Measurements from ENCODE around the gene TNNI2.
"Not testable (repeated sequence)": the region's sequence is repeated elsewhere in the genome, so short reads cannot be mapped to it uniquely, and the experiment has no call there.

The TNNI2 gene

DNA sequence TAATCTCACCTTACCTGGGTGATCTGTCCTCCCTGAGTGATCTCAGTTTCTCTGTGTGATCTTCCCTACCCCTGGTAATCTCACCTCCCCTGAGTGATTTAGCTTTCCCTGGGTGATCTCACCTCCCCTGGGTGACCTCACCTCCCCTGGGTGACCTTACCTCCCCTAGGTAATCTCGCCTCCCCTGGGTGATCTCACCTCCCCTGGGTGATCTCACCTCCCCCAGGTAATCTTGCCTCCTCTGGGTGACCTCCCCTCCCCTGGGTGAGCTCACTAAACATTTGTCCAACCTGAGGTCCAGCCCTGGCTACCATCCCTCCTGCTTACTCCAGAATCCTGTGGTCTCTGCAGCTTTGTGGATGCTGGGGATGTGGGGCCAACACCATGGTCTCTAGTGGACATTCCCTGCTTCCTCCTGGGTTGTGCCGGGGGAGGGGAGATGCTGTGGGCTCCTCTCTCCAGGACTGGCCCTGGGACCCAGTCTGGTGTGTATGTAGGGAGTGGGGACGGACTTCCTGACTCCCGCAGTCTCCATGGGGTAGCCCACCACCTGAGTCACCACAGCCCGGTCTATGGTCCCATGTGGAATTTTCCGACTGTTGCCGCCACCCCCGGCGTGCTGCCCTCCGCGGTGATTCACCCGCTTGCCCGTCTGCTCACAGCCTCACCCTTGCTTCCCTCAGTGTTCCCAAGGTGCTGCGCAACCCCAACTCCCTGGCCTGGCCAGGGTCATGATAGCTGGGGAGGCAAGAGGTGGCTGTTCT is 24.0 kb downstream of the TNNI2 start:
- peak; percentile 8 for DNase-seq (ENCODE audit: low read depth)

DNA sequence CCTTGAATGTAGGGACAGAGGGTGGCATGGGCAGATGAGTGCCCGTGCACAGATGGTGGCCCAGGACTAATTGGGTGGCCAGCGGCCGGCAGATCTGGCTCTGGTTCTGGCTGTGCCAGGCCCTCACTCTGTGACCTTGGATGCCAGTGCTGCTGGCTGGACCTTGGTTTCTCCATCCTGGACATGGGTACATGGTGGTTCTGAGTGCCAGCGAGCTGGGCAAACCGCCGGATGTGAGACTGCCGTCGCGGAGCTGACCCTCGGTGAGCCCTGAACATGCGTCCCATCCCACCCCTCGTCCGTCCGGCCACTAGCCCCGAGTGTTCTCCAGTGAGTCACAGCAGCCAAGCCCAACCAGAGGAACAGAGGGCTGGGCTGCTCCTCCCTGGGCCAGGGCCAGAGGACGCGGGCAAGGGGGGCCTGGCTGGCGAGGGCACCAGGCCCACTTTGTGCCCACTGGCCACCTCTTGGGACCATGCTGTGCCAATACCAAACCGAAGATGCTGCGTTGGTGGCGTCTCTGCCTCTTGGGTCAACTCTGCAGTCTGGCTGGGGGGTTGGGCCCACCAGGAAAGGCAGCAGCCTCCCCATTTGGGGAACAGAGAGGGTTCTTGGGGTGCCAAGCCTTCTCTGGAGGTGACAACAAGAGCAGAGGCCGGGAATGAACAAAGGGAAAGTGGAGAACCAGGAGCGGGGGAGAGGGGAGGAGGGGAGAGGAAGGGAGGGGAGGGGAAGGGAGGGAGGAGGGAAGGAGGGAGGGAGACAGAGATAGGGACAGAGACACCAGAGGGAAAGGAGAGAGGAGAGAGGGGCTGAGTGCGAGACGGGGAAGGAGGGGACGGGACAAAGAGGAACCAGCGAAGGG is 24.8 kb downstream of the TNNI2 start:
- DNase-seq (ENCODE audit: low read depth), result peak; percentile 38

DNA sequence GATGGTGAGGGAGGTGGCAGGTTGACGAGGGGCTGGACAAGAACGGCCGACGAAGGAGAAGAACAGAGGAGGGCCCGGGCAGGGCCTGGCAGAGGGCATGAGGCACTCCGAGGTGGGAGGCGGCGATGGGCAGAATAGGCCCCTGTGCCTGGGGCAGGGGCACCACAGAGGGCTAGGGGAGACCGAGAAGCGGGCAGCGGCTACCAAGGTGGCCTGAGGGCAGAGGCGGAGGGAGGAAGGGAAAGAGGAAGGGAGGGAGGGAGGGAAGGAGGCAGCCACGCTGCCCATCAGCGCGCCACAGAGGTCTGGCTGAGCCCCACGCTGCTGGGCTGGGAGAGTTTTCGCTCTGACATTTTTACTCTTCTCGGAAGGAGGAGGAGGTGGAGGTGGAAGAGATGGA is 25.4 kb downstream of the TNNI2 start:
- DNase-seq (ENCODE audit: low read depth), result no peak

DNA sequence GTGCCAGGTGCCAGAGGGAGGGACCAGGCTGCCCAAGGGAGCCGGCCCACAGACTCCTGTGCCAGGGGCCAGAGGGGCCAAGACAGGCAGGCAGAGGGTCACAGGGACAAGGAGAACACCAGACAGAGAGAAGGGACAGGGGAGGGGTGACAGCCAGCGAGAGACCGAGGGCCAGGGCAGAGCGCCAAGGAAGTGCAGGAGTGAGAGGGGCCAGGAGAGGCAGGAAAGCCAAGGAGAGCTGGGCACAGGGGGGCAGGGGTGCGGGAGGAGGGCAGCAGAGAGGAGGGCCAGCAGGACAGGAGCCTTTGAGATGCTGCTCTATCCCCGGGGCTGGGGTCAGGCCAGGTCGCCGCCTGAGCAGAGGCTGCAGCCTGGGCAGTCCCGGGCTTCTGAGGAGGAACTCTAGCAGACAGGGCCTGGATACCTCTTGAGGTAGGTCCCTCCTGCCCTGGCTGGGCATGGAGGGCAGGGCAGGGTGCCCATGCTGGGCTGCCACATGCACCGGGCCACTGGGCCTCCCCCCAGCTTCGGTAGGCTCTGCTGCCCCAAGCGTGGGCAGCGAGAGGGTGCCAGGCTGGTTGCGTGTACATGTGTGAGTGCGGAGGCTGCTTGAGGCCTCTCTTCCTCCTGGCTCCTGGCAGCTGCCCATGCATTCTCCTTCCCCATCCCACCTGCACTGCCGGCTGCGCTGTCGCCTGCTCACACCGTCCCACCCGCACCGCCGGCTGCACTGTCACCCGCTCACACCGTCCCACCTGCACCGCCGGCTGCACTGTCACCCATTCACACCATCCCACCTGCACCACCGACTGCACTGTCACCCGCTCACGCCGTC is 26.3 kb downstream of the TNNI2 start:
- no peak for DNase-seq (ENCODE audit: low read depth)

DNA sequence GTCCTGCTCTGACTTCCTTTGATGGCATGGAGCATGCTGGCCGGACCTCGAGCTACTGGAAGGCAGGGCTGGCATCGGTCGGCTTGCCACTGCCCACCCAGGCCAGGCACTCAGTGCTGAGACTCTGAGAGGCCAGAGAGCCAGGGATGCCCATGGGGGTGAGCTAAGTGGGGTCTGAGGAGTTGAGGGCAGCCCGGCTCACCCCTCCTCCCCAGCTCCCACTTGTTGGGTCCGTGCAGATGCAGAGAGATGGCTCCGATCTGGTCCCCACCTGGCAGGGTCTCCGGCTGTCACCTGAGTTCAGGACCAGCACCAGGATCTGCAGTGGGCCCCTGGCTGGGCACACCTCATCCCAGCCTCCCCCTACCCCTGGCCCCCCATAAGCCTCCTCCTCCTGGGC is 27.4 kb downstream of the TNNI2 start:
- no peak for DNase-seq (ENCODE audit: low read depth)

DNA sequence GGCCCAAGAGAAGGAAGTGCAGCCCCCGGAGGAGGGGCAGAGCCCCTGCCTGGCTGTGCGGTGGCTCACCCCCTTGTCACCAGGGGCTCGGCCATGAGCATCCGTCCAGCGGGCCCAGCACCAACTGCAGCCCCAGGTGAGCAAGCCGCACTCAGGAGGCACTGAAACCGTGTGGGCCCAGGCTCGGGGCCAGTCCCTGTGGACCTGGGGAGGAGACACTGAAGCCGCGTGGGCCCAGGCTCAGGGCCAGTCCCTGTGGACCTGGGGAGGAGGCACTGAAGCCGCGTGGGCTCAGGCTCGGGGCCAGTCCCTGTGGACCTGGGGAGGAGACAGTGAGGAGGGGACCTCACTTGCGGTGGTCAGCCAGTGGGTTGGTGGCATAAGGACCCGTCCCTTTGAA is 28.0 kb downstream of the TNNI2 start:
- no peak for DNase-seq (ENCODE audit: low read depth)

DNA sequence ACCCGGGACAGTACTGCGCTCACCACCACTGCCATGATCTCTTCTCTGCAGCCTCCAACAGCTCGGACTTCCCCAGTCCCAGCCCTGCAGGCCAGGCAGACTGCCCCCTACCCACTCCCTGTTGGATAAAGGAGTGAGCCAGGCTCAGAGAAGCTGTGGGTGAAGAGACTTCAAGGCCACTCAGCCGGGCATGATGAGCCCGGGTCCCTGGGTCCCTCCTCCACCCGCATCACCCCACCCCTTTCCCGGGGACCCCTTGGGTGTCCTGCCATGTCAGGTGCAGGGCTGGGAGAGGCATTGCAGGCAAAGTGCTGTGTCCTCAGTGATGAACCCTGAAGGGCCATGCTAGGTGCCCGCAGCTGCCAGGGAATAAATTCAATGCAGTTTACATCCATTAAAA is 28.6 kb downstream of the TNNI2 start:
- DNase-seq (ENCODE audit: low read depth), result no peak

DNA sequence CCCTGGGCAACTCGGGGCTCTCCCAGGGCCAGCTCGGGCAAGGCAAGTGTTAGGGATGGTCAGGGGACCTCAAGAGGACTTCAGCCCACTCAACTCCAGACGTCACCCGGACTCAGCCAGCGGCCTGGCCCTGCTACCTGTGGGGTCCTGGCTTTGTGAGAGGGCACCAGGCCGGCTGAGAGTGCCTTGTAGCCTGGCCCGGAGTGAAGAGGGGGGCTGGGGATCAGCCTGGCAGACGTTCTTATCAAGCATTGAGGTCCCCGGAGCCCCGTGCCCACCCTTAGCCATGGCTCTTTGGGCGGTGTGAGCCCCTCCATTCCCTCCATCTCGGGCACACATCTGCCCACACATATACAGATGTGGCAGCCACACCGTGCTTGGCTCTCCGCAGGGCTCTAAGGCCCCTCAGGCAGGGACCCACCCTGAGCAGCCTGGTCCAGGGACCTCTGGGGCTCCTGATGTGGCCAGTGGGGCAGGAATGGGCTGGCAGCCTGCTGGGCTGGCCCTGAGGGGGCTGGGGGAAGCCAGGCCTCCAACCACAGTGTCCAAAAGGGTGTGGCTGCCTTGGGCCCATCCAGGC is 29.4 kb downstream of the TNNI2 start:
- no peak for DNase-seq (ENCODE audit: low read depth)

DNA sequence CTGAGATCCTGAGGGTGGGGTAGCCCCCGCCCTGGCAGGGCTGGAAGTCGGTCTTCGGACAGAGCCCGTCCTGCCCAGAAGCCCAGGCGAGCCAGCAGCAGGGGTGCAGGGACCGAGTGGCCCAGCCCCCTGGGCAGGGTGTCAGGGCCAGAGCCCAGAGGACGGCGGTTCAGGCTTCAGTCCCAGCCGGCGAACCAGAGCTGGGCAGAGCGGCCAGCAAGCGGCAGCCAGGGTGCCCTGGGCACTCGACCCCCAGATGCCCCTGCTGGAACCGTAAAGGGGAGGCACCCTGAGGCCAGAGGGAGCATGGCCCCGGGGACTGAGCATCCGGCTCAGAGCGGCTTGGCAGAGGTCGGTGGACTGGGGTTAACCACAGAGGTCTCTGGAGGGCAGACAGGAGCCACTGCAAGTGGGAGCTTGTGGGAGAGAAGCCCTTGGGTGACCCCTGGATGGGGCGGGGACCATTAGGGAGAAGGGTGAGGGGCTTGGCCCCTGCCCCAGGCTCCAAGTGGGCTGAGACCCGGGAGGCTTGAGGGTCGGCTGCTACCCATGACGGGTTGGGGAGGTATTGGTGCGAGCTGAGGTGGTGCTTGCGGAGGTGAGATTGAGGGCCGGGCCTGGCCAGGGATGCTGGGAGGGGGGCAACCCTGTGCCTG is 30.0 kb downstream of the TNNI2 start:
- DNase-seq (ENCODE audit: low read depth), result no peak

DNA sequence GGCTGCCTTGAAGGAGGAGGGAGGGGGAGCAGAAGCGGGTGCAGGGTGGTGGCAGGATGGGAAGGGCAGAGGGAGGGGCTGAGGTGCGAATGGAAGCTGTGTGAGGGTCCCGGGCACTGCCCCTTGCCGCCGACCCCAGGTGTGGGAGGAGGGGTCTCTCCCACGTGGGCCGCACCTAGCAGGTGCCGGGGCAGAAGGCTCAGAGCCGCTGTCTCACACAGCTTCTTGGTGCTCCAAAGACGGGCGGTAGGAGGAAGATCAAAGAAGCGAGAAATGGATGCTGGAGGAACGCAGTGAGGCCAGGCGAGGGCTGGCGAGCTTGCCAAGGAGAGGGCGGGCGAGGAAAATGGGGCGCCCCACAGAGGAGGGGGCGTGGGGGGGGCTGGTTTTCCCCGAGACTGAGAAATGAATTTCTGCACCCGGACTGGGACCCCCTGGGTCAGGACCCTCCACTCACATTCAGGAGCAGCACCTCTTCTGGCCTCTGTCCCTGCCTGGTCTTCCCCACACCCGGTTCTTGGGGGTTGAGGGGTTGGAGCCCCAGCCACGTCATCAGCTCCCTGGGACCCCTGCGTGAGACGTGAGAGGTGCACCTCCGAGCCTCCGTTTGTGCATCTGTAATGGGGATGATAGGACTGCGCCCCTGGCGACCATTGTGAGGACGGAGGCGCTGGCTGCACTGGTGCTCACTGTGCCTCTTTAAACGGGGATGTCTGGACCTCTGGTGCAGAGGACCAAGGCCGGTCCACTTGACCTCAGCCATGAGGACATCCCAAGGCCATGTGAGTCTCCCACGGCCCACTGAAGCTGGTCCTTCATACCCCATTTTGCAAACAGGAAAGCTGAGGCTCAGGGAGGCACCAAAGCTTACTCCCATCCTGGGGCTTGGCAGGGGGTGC is 30.9 kb downstream of the TNNI2 start:
- DNase-seq (ENCODE audit: low read depth), result no peak

DNA sequence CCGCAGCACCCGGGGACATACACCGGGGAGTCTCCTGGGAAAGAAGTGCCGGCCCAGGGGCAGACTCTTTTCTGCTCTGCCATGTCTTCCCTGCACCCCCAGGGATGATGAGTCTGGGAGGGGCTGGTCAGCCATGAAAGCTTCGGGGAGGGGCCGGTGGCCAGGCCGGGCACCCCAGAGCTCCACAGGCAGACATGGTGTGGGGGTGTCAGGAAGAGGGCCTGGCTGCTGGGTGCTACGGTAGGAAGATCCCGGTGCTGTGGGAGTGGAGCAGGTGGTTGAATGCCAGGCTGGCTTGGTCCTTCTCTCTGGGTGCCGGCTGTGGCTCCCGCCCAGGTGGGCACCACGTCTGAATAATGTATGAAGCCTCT is 31.5 kb downstream of the TNNI2 start:
- DNase-seq (ENCODE audit: low read depth), result no peak

DNA sequence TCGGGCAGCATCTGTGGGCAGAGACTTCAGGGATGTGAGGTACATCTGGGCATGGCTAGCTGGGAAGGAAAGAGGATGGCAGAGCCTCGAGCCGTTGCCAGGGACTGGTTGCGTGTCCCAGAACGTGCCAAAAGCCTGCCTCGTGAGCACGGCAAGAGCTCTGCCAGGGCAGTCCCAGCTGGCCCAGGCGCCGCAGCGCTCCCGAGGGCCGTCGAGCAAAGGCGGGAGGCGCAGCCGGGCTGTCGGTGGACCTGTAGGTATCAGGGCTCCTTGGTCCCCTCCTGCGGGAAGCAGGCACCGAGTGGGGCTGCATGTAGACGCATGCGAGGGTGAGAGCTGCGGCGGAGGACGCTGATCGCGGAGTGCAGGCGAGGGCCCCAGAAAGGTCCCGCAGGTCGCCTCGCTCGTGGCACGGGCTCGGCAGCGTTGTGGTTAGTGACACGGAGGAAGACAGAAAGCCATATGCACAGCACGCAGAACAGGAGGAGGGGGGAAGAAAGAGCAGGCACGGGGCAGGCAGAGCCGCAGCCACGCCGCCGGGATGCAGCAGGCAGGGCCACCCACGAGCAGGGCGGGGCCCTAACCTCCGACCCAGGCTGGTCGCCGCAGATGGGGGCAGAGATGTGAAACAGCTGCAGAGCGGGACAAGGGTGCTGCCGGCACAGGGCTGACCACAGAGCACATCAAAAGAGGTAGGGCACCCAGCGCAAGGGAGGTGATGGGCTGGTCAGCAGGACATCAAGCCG is 32.1 kb downstream of the TNNI2 start:
- DNase-seq (ENCODE audit: low read depth), result no peak

DNA sequence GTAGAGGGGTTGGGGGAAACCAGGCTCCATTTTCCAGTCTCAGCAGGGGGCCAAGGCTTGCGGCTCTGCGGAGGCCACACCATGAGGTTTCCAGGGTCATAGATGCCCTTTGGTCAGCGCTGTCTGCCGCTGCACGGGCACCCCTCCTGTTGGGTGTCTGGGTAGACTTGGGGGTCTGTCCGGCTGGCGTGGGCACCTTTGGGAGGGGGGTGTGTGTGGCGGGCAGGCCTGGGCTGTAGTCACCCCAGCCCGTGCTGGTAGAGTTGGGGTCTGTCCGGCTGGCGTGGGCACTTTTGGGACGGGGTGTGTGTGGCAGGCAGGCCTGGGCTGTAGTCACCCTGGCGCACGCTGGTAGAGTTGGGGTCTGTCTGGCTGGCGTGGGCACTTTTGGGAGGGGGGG is 32.8 kb downstream of the TNNI2 start:
- no peak for DNase-seq (ENCODE audit: low read depth)

DNA sequence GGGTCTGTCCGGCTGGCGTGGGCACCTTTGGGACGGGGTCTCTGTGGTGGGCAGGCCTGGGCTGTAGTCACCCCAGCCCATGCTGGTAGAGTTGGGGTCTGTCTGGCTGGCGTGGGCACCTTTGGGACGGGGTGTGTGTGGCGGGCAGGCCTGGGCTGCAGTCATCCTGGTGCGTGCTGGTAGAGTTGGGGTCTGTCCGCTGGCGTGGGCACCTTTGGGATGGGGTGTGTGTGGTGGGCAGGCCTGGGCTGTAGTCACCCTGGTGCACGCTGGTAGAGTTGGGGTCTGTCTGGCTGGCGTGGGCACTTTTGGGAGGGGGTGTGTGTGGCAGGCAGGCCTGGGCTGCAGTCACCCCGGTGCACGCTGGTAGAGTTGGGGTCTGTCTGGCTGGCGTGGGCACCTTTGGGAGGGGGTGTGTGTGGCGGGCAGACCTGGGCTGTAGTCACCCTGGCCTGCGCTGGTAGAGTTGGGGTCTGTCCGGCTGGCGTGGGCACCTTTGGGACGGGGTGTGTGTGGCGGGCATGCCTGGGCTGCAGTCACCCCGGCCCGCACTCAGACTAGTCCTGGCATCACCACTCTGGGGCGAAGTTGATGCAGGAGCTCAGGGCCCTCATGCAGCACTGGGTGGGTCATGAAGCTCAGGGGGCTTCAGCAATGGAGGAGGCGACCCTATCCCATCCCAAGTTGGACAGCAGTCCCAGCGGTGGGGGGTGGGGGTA is 33.6 kb downstream of the TNNI2 start:
- no peak for DNase-seq (ENCODE audit: low read depth)

DNA sequence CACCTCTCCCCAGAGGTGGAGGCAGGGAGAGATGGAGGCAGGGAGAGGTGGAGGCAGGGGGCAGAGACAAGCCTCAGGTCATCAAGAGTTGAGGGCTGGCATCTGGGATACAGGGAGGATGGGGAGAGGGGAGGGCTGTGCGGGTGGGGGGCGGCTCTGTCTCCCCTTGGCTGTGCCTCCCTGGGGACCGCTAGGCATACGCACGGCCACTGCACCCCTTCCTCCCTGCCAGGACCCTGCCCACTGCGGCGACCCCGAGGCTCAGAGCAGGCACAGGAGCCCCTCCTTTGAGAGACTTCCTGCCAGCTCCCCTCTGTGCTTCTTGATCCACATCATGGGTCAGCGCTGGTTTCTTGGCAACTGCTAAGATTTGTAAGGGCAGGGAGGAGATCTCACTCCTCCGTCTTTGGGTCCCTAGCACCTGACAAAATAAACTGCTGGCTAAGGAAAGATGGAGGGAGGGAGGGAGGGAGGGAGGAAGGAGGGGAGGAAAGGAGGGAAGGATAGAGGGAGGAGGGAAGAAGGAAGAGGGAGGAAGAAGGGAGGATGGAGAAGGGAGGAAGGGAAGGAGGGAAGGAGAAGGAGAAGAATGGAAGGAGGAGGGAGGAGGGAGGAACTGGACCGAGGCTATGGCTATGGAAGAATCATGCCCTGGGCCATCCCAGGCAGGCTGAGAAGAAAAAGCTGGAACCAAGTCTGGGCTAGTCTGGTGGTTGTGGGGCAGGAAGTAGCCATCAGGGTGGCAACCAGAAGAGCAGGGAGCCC is 34.4 kb downstream of the TNNI2 start:
- DNase-seq (ENCODE audit: low read depth), result no peak

DNA sequence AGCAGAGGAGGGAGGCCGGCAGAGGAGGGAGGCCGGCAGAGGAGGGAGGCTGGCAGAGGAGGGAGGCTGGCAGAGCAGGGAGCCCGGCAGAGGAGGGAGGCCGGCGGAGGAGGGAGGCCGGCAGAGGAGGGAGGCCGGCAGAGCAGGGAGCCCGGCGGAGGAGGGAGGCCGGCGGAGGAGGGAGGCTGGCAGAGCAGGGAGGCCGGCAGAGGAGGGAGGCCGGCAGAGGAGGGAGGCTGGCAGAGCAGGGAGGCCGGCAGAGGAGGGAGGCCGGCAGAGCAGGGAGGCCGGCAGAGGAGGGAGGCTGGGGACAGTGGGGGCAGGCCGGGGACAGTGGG is 35.0 kb downstream of the TNNI2 start:
- not testable (repeated sequence) for DNase-seq (ENCODE audit: low read depth)

DNA sequence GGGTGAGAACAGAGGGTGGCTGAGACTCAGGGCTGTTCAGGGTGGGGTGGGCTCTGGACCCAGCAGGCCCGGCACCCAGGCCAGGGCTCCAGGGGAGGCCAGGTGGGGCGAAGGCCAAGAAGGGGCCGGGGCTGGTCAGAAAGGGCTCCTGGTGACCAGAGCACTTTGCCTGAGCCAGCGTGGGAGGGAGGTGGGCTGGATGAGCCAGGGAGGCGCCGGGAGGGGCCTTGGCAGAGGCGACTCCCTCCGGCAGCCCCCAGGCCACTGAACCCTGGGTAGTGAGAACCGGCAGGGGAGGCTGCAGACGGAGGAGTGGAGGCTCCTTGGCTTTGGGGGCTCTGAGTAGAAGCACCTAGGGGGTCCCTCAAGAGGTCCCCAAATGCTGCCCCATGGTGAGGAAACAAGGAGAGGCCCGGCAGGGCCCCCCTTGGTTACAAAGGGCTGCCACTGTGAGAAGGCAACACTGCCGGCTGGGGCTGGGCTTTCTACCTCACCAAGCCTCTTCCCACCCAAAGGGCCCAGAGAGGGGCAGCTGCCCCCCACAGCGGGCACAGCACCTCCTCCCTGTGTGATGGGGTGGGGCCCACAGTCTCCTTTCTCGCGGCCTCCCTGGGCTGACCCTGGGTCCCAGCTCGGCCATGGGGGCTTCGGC is 35.8 kb downstream of the TNNI2 start:
- not testable (repeated sequence) for DNase-seq (ENCODE audit: low read depth)
